WTC11 (cell line): Measurements from ENCODE around the gene CORO6.

Source experiments
- CTCF ChIP-seq: fragments of 200-600 bp; IDR thresholded peaks from 2 replicates; pipeline ENCODE4 v1.8.0; 2022; ENCODE audit warnings: antibody characterized with exemption
- ELF4 ChIP-seq: sonication (generic); formaldehyde crosslinking; IDR thresholded peaks from 2 replicates; pipeline ENCODE4 v1.8.1; 2022; ENCODE audit warnings: low read depth, mild to moderate bottlenecking, moderate library complexity, missing genetic modification reagents
- FOXK1 ChIP-seq: sonication (generic); formaldehyde crosslinking; IDR thresholded peaks from 2 replicates; pipeline ENCODE4 v1.8.0; 2022; ENCODE audit warnings: mild to moderate bottlenecking, moderate library complexity, missing genetic modification reagents
- ZNF232 ChIP-seq: sonication (generic); formaldehyde crosslinking; IDR thresholded peaks from 2 replicates; pipeline ENCODE4 v1.8.0; 2022; ENCODE audit warnings: mild to moderate bottlenecking, missing genetic modification reagents

GRCh38 chr17:29576214-29577000 lies 46.3 kb downstream of the CORO6 start:
- no peak for TF ChIP-seq ELF4 (CRISPR knock-in tag)
- TF ChIP-seq CTCF: no peak
- TF ChIP-seq FOXK1 (CRISPR knock-in tag): no peak
- no peak for TF ChIP-seq ZNF232 (CRISPR knock-in tag)
